ENCODE measurements around the gene EBPL.

The EBPL gene

DNA sequence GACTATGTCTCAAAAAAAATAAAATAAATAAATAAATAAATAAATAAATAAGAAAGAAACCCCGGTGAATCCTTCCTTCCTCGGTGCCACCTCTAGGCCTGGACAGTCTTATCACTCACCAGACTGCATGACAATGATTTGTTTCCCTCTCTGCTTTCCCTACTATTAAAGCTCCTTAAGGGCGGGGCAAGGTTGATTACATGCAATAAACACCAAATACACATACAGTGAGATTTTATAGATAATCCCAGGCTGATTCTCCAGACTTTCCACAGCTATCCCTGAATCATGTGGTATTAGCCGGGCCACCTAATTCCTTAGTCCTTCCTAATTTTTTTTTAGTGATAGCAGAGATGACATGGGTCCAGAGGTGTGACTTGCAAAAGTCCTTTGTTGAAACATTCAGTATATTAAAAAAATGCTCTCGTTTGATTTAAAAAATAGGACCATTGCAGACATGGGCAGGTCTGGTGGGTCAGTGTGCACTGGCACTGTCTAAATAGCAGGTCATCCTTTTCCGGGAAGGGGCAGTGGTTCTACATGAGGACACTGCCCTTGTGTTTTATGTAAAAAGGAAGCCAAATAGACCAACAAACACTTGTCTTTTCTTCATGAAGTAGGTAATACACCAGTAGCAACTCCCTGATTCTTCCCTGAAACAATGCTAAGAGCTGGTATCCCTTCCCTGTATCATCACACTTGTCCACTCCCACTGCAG lies 14.5 kb downstream of the EBPL start:
- H3K4me3 ChIP-seq (ENCODE audit: insufficient read depth, low read depth, low read length, poor library complexity, severe bottlenecking): no peak overlapping the region
- H3K36me3 ChIP-seq (ENCODE audit: control insufficient read depth, insufficient read depth, low read length): no peaks in the 10 kb centered on the region
- DNase-seq: no peak
- H3K9me3 ChIP-seq (ENCODE audit: control insufficient read depth, low read length): no peaks in the 10 kb centered on the region
- no peaks in the 10 kb centered on the region for H3K27me3 ChIP-seq (replicated peaks; ENCODE audit: control insufficient read depth, insufficient read depth, low read length, poor library complexity, severe bottlenecking)
- H3K4me1 ChIP-seq (ENCODE audit: control insufficient read depth, insufficient read depth, low read length, poor library complexity, severe bottlenecking): no peaks in the 10 kb centered on the region
- H3K27ac ChIP-seq (ENCODE audit: insufficient read depth, low read length, poor library complexity, severe bottlenecking): no peak overlapping the region

DNA sequence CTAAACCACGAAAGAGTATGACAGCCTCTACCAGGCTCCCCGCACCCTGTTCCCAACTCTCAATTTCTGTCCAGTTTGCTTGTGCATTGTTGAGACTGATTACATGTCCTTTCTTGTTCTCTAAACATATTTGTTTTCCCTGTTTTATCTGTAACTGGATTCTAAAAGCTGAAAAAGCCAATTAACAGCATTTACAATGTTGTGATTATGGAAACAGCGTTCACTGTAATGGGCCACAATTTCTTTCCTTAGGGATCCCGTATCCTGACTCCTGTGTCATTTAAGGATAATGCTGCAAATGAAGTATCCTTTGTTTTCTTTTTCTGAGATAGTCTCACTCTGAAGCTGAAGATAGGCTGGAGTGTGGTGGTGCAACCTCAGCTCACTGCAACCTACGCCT lies 20.5 kb downstream of the EBPL start:
- no peak for DNase-seq
- H3K27ac ChIP-seq (ENCODE audit: insufficient read depth, low read length, poor library complexity, severe bottlenecking): no peak overlapping the region
- H3K27me3 ChIP-seq (replicated peaks; ENCODE audit: control insufficient read depth, insufficient read depth, low read length, poor library complexity, severe bottlenecking): no peaks in the 10 kb centered on the region
- H3K4me3 ChIP-seq (ENCODE audit: insufficient read depth, low read depth, low read length, poor library complexity, severe bottlenecking): no peak overlapping the region
- H3K36me3 ChIP-seq (ENCODE audit: control insufficient read depth, insufficient read depth, low read length): peaks cover 6% of the 10 kb centered on the region
- H3K4me1 ChIP-seq (ENCODE audit: control insufficient read depth, insufficient read depth, low read length, poor library complexity, severe bottlenecking): no peaks in the 10 kb centered on the region
- H3K9me3 ChIP-seq (ENCODE audit: control insufficient read depth, low read length): no peaks in the 10 kb centered on the region

DNA sequence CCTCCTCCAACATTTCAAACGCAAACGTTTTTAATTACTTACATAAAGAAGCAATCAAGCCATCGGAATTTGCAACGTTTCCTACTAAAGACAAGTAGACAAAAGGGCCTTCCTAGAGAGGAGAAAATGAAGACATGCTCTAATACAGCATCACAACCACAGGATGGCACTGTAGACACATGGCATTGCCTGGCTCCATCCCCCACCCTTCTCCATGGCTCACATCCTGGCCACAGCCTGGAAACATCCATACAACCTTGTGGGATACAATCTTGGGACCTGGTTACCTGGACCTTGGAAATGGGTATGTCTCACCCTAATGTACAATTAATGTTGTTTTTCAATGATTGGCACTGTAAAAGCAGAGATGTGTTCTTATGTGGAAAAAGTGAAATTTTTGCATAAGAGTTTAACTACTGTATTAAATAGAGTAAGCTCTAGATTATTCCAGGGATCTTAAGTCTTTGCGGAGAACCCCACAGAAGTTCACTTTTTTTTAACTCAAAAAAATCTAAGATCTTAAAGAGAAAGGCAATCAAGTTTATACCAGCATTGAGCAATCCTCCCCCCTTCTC lies 21.5 kb downstream of the EBPL start:
- H3K27ac ChIP-seq (ENCODE audit: insufficient read depth, low read length, poor library complexity, severe bottlenecking): no peak overlapping the region
- H3K36me3 ChIP-seq (ENCODE audit: control insufficient read depth, insufficient read depth, low read length): peaks cover 6% of the 10 kb centered on the region
- no peaks in the 10 kb centered on the region for H3K9me3 ChIP-seq (ENCODE audit: control insufficient read depth, low read length)
- no peaks in the 10 kb centered on the region for H3K4me1 ChIP-seq (ENCODE audit: control insufficient read depth, insufficient read depth, low read length, poor library complexity, severe bottlenecking)
- no peak for DNase-seq
- H3K27me3 ChIP-seq (replicated peaks; ENCODE audit: control insufficient read depth, insufficient read depth, low read length, poor library complexity, severe bottlenecking): no peaks in the 10 kb centered on the region
- H3K4me3 ChIP-seq (ENCODE audit: insufficient read depth, low read depth, low read length, poor library complexity, severe bottlenecking): no peak overlapping the region

DNA sequence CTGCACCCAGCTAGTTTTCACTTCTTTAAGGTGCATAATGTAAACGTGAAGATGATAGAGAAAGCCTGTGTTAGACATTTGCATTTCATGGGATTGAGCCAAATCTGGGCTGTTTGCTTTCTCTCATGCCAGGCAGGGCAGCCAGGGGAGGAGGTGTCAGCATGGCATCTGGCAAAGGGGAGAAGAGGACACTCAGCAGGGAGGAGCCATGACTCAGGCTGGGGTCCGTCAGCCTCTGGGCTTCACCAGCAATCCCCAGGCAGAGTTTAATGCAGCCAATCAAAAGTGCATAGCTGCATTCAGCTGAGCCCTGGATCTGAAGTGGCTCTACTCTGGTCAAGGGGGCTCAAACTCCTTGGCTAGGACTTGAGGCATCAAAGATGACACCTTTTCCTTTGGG lies 23.5 kb downstream of the EBPL start:
- Histone ChIP-seq H3K27me3 (replicated peaks; ENCODE audit: control insufficient read depth, insufficient read depth, low read length, poor library complexity, severe bottlenecking) (no peaks in the 10 kb centered on the region), H3K4me3 (ENCODE audit: insufficient read depth, low read depth, low read length, poor library complexity, severe bottlenecking) (no peak overlapping the region), H3K4me1 (ENCODE audit: control insufficient read depth, insufficient read depth, low read length, poor library complexity, severe bottlenecking) (no peaks in the 10 kb centered on the region), H3K36me3 (ENCODE audit: control insufficient read depth, insufficient read depth, low read length) (peaks cover 6% of the 10 kb centered on the region), H3K9me3 (ENCODE audit: control insufficient read depth, low read length) (no peaks in the 10 kb centered on the region), H3K27ac (ENCODE audit: insufficient read depth, low read length, poor library complexity, severe bottlenecking) (no peak overlapping the region)
- no peak for DNase-seq

DNA sequence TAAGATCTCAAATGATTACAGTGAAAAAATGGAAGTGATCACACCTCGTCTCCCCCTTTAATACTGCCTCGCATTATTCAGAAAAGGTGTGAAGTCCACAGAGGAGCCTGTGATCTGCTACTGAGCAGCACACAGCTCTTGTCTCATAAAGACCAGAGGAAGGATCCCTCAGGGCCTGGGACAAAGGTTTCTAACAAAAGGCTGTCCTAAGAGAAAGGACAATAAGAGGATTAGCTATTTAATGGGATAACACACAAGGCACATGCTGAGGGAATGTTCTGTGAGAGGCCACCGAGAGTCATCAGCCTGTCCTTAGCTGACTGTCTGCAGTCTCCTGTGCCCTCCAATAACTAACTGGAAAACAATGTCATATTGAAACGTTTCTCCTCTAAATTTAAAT lies 26.7 kb downstream of the EBPL start:
- Histone ChIP-seq H3K27ac (ENCODE audit: insufficient read depth, low read length, poor library complexity, severe bottlenecking) (no peak overlapping the region), H3K9me3 (ENCODE audit: control insufficient read depth, low read length) (no peaks in the 10 kb centered on the region), H3K36me3 (ENCODE audit: control insufficient read depth, insufficient read depth, low read length) (peaks cover 11% of the 10 kb centered on the region)

DNA sequence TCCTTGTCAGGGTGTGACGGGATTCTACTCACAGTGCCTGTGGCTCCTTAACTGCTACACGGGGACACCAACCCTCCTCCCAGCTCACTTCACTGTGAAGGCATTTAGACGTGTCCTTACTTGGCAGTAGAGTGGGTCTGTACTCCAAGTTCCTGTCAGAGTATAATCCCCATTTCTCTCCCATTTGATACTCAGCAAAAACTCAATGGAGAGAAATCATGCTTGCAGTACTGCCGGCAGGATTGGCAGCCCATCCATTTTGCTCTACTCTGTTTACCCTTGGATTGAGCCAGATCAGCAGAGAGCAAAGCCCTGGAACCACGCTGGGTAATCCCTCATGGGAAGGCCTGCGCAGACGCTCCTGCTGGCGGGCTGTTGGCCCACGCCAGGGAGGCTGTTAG lies 34.0 kb downstream of the EBPL start:
- no peak overlapping the region for H3K4me3 ChIP-seq (ENCODE audit: insufficient read depth, low read depth, low read length, poor library complexity, severe bottlenecking)
- H3K27me3 ChIP-seq (replicated peaks; ENCODE audit: control insufficient read depth, insufficient read depth, low read length, poor library complexity, severe bottlenecking): no peaks in the 10 kb centered on the region
- H3K4me1 ChIP-seq (ENCODE audit: control insufficient read depth, insufficient read depth, low read length, poor library complexity, severe bottlenecking): no peaks in the 10 kb centered on the region
- H3K9me3 ChIP-seq (ENCODE audit: control insufficient read depth, low read length): no peaks in the 10 kb centered on the region
- peaks cover 4% of the 10 kb centered on the region for H3K36me3 ChIP-seq (ENCODE audit: control insufficient read depth, insufficient read depth, low read length)
- H3K27ac ChIP-seq (ENCODE audit: insufficient read depth, low read length, poor library complexity, severe bottlenecking): no peak overlapping the region
- DNase-seq: no peak

More for the DNA sequence above, 26.7 kb downstream of the EBPL start:
- H3K4me3 ChIP-seq (ENCODE audit: insufficient read depth, low read depth, low read length, poor library complexity, severe bottlenecking): no peak overlapping the region
- DNase-seq: no peak
- no peaks in the 10 kb centered on the region for H3K4me1 ChIP-seq (ENCODE audit: control insufficient read depth, insufficient read depth, low read length, poor library complexity, severe bottlenecking)
- no peaks in the 10 kb centered on the region for H3K27me3 ChIP-seq (replicated peaks; ENCODE audit: control insufficient read depth, insufficient read depth, low read length, poor library complexity, severe bottlenecking)

DNA sequence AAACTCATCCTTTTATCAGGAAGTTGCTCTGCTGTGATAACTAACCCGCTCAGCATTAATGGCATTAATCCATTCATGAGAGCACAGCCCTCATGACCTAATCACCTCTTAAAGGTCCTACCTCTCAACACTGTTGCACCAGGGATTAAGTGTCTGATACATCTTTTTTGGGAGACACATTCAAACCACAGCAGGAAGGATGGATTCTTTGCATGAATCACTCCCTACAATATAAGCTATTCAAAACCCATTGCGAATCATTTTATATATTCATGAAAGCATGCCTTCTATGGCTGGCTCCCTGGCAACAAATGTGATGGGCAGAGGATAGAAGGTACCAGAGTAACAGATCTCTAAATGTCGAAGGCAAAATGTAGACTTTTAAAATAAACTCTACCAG lies 35.4 kb downstream of the EBPL start:
- H3K27ac ChIP-seq (ENCODE audit: insufficient read depth, low read length, poor library complexity, severe bottlenecking): no peak overlapping the region
- H3K4me3 ChIP-seq (ENCODE audit: insufficient read depth, low read depth, low read length, poor library complexity, severe bottlenecking): no peak overlapping the region

DNA sequence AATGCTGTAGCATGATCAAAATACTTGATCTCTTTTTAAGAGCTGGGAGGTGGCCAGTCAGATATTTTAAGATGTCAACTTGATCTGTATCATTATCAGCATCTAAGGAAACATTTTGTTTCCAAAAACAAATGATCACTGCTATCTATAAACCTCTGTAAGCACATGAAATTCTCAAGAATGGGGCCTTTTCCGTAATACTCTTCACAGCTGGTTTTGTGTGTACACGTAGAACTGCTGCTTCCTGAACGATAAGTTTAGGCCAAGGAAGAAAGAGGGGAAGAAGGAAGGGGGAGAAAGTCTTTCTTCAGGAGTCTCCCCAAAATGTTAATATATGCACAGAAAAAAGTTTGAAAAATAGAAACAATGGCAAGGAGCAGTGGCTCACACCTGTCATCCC lies 37.3 kb downstream of the EBPL start:
- Histone ChIP-seq H3K4me1 (ENCODE audit: control insufficient read depth, insufficient read depth, low read length, poor library complexity, severe bottlenecking) (no peaks in the 10 kb centered on the region), H3K36me3 (ENCODE audit: control insufficient read depth, insufficient read depth, low read length) (no peaks in the 10 kb centered on the region), H3K9me3 (ENCODE audit: control insufficient read depth, low read length) (no peaks in the 10 kb centered on the region), H3K4me3 (ENCODE audit: insufficient read depth, low read depth, low read length, poor library complexity, severe bottlenecking) (no peak overlapping the region), H3K27me3 (replicated peaks; ENCODE audit: control insufficient read depth, insufficient read depth, low read length, poor library complexity, severe bottlenecking) (no peaks in the 10 kb centered on the region), H3K27ac (ENCODE audit: insufficient read depth, low read length, poor library complexity, severe bottlenecking) (no peak overlapping the region)
- no peak for DNase-seq

More for the DNA sequence above, 35.4 kb downstream of the EBPL start:
- H3K27me3 ChIP-seq (replicated peaks; ENCODE audit: control insufficient read depth, insufficient read depth, low read length, poor library complexity, severe bottlenecking): no peaks in the 10 kb centered on the region
- no peak for DNase-seq
- peaks cover 4% of the 10 kb centered on the region for H3K36me3 ChIP-seq (ENCODE audit: control insufficient read depth, insufficient read depth, low read length)
- no peaks in the 10 kb centered on the region for H3K4me1 ChIP-seq (ENCODE audit: control insufficient read depth, insufficient read depth, low read length, poor library complexity, severe bottlenecking)
- no peaks in the 10 kb centered on the region for H3K9me3 ChIP-seq (ENCODE audit: control insufficient read depth, low read length)

DNA sequence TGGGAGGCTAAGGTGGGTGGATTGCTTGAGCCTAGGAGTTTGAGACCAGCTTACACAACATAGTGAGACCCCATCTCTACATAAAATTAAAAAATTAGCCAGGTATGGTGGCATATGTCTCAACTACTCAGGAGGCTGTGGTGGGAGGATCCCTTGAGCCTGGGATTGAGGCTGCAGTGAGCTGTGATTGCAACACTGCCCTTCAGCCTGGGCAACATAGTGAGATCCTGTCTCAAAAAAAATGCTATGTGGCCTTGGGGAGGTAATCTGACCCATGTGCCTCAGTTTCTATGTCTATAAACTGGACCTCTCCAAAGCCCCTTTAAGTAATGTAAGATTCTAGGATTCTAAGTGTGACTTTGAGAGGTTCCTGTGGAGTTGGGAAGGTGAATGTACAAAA lies 37.8 kb downstream of the EBPL start:
- Histone ChIP-seq H3K4me3 (ENCODE audit: insufficient read depth, low read depth, low read length, poor library complexity, severe bottlenecking) (no peak overlapping the region), H3K36me3 (ENCODE audit: control insufficient read depth, insufficient read depth, low read length) (no peaks in the 10 kb centered on the region), H3K27ac (ENCODE audit: insufficient read depth, low read length, poor library complexity, severe bottlenecking) (no peak overlapping the region), H3K9me3 (ENCODE audit: control insufficient read depth, low read length) (no peaks in the 10 kb centered on the region), H3K4me1 (ENCODE audit: control insufficient read depth, insufficient read depth, low read length, poor library complexity, severe bottlenecking) (no peaks in the 10 kb centered on the region), H3K27me3 (replicated peaks; ENCODE audit: control insufficient read depth, insufficient read depth, low read length, poor library complexity, severe bottlenecking) (no peaks in the 10 kb centered on the region)
- no peak for DNase-seq

DNA sequence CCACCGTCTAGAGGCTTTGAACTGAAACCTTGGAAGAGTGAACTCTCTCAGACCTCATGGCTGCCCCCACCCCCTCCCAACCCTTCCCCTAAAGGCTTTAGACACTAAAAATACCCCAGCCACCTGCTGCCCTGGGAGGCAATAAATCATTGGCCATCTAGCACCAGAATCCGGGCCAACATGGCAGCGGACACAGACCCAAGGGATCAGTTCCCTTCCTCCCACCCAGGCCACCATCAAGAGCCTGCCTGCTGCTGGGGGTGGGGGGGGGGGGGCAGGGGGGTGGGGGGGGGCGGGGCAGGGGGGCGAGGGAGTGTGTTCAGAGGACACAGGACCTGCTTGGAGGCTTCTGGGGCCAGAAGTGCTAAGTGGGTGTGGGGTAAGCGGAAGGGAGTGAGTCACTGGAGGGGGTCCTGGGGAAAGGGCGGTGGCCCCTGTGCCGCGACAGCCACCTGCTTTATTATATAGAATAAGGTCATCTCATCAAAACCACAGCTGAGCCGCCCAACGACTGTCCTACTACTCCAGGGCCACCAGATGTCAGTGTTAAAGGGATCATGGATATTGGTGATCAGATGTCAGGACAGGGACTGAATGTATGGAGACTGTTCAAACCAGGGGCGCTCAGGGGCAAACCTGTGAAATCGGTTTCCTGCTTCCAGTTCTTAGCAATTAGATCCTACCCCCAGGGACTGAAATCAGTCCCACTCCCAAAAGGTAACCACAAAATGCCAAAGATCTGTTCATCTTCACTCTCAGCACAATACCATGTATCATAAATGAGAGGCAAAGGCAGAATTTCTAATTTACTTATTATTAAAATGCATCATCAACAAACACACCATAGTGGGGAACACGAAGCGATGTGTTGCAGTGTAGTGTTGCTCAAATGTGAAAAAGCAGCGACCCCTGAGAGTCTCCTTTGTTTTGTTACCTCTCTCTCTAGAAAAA lies 38.7 kb downstream of the EBPL start:
- H3K4me3 ChIP-seq (ENCODE audit: insufficient read depth, low read depth, low read length, poor library complexity, severe bottlenecking): no peak overlapping the region
- no peaks in the 10 kb centered on the region for H3K4me1 ChIP-seq (ENCODE audit: control insufficient read depth, insufficient read depth, low read length, poor library complexity, severe bottlenecking)
- no peaks in the 10 kb centered on the region for H3K36me3 ChIP-seq (ENCODE audit: control insufficient read depth, insufficient read depth, low read length)
- DNase-seq: no peak
- H3K27me3 ChIP-seq (replicated peaks; ENCODE audit: control insufficient read depth, insufficient read depth, low read length, poor library complexity, severe bottlenecking): no peaks in the 10 kb centered on the region
- H3K9me3 ChIP-seq (ENCODE audit: control insufficient read depth, low read length): no peaks in the 10 kb centered on the region
- H3K27ac ChIP-seq (ENCODE audit: insufficient read depth, low read length, poor library complexity, severe bottlenecking): no peak overlapping the region

All from effector memory CD4-positive, alpha-beta T cell (primary cell).